Cardiac muscle cell (in vitro differentiated cells and primary cell): ENCODE results near the gene B4GALT5. TPM values are rescaled to one million over a fixed set of nuclear protein-coding genes. Genes with fewer than 3 reads are reported as not detected.
A peak's percentile ranks its signal among the peaks of the same experiment; 100 is the strongest.

ENCODE experiments used
- DNase-seq, 2 donors: peaks; one replicate each; pipeline versions ENCODE4 v3.0.0 to v3.0.0-alpha.2; 2010 to 2017; ENCODE audit warnings: low read depth in 1 of 2, low spot score in 1 of 2
- H3K27ac ChIP-seq: fragments of 200-600 bp; sonication (generic); 2 replicates; pipeline ENCODE4 v1.5.1; 2016
- H3K27me3 ChIP-seq: fragments of 200-600 bp; sonication (generic); 2 replicates; pipeline ENCODE4 v1.6.0; 2016; ENCODE audit warnings: control low read depth
- H3K36me3 ChIP-seq: fragments of 200-600 bp; sonication (generic); 2 replicates; pipeline ENCODE4 v1.5.1; 2016; ENCODE audit warnings: control low read depth
- H3K4me1 ChIP-seq: fragments of 200-600 bp; sonication (generic); 2 replicates; pipeline ENCODE4 v1.8.1; 2017; ENCODE audit warnings: low read depth, mild to moderate bottlenecking, mixed run types
- H3K4me3 ChIP-seq: fragments of 200-600 bp; sonication (generic); 2 replicates; pipeline ENCODE4 v1.5.1; 2016; ENCODE audit warnings: mild to moderate bottlenecking
- H3K9me3 ChIP-seq: fragments of 200-600 bp; sonication (generic); 2 replicates; pipeline ENCODE4 v1.5.1; 2017; ENCODE audit warnings: low read depth, mild to moderate bottlenecking, control low read depth
- polyA plus RNA-seq: library from polyadenylated mRNA; unstranded; fragments of >200 nt; fragmentation: Nextera tagmentation; extraction: Ambion mirVana; gene quantifications from 2 replicates; pipeline ENCODE4 v1.2.1, GENCODE V29; 2016
- total RNA-seq: library from RNA; depleted of rRNA; stranded (reverse); fragments of >200 nt; gene quantifications from 2 replicates; pipeline ENCODE4 v1.2.3, GENCODE V29; 2016
- TF ChIP-seq, protein P1 (sequence below): IDR thresholded peaks from 2 replicates; pipeline ENCODE4 v1.5.1; 2012; ENCODE audit warnings: low read depth, mild to moderate bottlenecking, low read length

Gene B4GALT5
- total and polyA plus RNA-seq, 2 experiments from 2014 or later = 11.5 to 26.5 TPM

DNA sequence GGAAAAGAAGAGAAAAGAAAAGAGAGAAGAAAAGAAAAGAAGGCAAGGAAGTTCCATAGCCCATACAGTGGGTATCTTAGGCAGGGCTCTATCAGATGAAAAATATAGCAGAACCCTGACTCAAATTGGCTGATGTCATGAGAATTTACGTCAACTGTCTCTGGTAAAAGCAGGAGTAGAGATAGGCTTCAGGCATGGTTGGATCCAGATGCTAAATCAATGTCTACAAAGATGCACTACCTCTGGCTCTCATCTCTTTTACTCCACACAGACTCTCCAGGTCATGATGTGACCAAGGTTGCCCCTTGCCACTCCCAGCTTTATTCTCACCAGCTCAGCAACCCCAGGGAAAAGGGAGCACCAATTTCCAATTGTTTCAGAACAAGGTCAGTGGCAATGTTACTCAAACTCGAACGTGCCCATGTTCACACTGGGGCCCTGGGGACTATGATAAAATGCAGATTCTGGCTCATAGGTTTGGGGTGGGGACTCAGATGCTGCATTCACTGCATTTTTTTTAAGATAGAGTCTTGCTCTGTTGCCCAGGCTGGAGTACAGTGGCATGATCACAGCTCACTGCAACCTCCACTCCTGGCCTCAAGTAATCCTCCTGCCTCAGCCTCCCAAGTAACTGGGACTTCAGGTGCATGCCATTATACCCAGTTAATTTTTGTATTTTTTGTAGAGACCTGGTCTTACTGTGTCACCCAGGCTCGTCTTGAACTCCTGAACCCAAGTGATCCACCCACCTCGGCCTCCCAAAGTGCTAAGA lies 112.3 kb downstream of the B4GALT5 start:
- Histone ChIP-seq H3K4me3 (no peak overlapping the region), H3K27me3 (no peaks in the 10 kb centered on the region), H3K4me1 (no peaks in the 10 kb centered on the region), H3K36me3 (no peaks in the 10 kb centered on the region), H3K27ac (no peak overlapping the region), H3K9me3 (no peaks in the 10 kb centered on the region)
- no peak for DNase-seq
- TF ChIP-seq, protein P1, sequence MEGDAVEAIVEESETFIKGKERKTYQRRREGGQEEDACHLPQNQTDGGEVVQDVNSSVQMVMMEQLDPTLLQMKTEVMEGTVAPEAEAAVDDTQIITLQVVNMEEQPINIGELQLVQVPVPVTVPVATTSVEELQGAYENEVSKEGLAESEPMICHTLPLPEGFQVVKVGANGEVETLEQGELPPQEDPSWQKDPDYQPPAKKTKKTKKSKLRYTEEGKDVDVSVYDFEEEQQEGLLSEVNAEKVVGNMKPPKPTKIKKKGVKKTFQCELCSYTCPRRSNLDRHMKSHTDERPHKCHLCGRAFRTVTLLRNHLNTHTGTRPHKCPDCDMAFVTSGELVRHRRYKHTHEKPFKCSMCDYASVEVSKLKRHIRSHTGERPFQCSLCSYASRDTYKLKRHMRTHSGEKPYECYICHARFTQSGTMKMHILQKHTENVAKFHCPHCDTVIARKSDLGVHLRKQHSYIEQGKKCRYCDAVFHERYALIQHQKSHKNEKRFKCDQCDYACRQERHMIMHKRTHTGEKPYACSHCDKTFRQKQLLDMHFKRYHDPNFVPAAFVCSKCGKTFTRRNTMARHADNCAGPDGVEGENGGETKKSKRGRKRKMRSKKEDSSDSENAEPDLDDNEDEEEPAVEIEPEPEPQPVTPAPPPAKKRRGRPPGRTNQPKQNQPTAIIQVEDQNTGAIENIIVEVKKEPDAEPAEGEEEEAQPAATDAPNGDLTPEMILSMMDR = no peak

DNA sequence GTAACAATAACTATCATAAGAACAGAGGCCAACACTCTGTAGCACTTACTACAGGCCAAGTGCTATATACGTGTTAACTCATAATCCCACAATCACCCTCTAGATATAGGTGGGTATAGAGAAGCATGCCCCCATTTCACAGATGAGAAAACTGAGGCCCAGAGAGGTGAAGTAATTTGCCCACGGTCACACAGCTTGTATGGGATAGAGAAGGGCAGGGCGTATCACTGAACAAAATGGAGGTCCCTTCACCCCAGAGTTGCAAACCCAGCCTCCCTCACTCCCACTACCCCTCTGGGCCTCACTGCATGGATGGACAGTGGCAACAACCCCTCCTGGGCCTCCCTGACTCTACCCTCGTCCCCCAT lies 113.9 kb downstream of the B4GALT5 start:
- Histone ChIP-seq H3K4me3 (no peak overlapping the region), H3K4me1 (no peaks in the 10 kb centered on the region), H3K27ac (peak overlapping the region; percentile 10), H3K27me3 (no peaks in the 10 kb centered on the region), H3K9me3 (no peaks in the 10 kb centered on the region), H3K36me3 (no peaks in the 10 kb centered on the region)
- DNase-seq = no peak
- TF ChIP-seq, protein P1 = no peak

DNA sequence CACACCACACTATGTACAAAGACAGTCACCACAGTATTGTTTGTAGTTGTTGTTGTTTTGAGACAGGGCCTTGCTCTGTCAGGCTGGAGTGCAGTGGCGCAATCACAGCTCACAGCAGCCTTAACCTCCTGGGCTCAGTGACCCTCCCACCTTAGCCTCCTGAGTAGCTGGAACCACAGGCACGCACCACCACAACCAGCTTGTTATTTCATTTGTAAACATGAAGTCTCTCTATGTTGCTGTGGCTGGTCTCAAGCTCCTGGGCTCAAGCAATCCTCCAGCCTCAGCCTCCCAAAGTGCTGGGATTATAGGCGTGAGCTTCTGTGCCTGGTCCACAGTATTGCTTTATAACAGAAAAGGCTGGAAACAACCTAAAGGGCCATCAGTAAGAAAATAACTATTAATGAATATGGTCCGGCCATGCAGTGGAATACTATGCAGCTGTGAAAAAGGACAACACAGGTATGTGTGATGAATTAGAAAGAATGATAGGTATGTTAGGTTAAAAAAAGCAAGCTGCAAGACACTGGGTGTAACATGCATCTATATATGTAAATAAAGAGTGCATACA lies 115.8 kb downstream of the B4GALT5 start:
- TF ChIP-seq, protein P1 = no peak
- no peaks in the 10 kb centered on the region for H3K27me3 ChIP-seq
- no peaks in the 10 kb centered on the region for H3K4me1 ChIP-seq
- no peaks in the 10 kb centered on the region for H3K36me3 ChIP-seq
- H3K4me3 ChIP-seq = no peak overlapping the region
- DNase-seq = no peak
- H3K9me3 ChIP-seq = no peaks in the 10 kb centered on the region
- H3K27ac ChIP-seq = no peak overlapping the region

DNA sequence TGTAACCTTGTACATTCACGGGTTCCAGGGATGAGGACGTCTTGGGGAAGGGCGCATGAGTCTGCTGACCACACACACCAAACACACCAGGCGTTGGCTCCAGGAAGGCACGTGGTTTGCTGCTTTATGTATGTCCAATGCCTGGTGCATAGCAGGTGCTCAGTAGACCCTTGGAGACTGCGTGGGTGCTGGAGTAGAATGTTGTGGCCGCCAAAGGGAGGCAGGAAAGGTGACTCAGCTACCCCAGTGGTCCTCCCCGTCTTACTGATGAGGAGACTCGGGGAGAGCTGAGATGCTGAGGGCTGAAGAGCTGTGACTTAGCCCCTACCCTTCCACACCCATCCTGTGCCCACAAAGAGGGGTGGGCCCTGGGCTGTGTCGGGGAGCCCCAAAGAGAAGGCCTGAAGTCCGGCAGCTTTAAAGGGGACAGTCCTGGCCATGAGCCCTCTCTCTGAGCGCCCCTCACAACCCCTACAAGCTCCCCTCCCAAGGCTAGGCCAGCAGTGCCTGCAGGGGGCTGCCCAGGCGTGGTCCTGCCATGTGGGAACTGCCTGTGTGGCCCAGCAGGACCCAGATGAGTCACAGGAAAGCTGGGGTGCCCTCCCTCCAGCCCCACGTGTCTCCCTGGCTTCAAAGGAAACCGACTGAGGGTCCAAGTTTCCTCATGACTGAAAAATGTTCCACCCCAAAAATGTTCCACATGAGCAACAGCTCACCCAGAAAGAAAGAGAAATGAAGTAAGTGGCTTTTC lies 117.7 kb downstream of the B4GALT5 start:
- H3K4me3 ChIP-seq = no peak overlapping the region
- H3K27ac ChIP-seq = no peak overlapping the region
- H3K27me3 ChIP-seq = no peaks in the 10 kb centered on the region
- H3K4me1 ChIP-seq = peaks cover 3% of the 10 kb centered on the region
- TF ChIP-seq, protein P1 = no peak
- peak in 1 of 2 donors; percentile 57 for DNase-seq
- no peaks in the 10 kb centered on the region for H3K36me3 ChIP-seq
- H3K9me3 ChIP-seq = no peaks in the 10 kb centered on the region

DNA sequence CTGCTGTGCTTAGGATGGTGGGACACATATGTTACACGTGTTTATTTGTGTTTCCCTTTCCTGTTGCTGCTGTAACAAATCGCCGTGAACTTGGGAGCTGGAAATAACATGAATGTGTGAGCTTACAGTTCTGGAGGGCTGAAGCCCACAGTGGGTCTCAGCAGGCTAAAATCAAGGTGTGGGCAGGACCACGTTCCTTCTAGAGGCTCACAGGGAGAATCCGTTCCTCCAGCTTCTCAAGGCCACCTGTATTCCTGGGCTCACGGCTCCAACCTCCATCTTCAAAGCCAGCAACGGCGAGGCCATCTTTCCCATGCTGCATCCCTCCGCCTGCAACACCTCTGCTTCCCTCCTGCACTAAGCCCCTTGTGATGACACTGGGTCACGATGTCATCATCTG lies 118.3 kb downstream of the B4GALT5 start:
- no peak for DNase-seq
- H3K27ac ChIP-seq = no peak overlapping the region
- TF ChIP-seq, protein P1 = no peak

More for the DNA sequence above, 118.3 kb downstream of the B4GALT5 start:
- Histone ChIP-seq H3K36me3 (no peaks in the 10 kb centered on the region), H3K9me3 (no peaks in the 10 kb centered on the region), H3K27me3 (no peaks in the 10 kb centered on the region), H3K4me3 (no peak overlapping the region), H3K4me1 (peaks cover 6% of the 10 kb centered on the region)
